NCI-H2227 treated with DMSO at 0.1 percent for 48 hours (cell line): Measurements from ENCODE around the gene PLEKHA6.

Source experiments
- DNase-seq: peaks from one replicate; lab custom pipeline; 2025; lab: John Stamatoyannopoulos, UW

The PLEKHA6 gene

DNA sequence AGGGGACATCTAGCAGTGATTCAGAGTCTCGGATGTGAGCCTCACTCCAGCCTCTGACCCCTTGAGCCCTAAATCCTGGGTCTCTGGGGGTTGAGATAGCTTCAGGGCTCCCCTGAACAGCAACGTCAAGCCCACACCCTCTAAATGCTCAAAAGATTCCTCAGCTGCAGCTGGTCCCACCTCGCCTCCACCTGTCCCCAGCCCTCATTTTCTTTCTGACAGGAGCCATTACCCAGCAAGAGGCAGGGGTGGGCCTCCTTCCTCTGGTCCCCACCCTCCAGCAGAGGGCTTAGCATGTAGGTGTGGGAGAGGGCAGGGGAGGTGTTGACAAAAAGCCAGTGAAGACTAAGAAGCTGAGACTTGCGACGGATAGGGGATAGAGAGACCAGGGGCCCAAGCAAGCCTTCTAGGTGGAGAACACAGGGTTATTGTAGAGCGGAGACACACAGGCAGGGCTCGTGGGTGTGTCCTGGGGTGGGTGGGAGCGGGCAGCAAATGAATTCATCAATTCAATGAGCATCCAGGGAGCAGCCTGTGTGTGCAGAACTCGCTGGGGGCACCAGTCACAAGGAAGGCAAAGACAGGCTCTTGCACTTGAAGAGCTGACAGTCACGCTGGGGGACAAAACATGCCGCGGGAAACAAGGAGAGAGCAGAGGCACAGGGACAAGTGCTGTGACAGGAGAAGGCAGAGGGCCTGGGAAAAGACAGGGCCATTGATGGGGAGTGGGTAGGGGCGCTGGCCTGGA is 97.0 kb downstream of the PLEKHA6 start:
- no peak for DNase-seq

DNA sequence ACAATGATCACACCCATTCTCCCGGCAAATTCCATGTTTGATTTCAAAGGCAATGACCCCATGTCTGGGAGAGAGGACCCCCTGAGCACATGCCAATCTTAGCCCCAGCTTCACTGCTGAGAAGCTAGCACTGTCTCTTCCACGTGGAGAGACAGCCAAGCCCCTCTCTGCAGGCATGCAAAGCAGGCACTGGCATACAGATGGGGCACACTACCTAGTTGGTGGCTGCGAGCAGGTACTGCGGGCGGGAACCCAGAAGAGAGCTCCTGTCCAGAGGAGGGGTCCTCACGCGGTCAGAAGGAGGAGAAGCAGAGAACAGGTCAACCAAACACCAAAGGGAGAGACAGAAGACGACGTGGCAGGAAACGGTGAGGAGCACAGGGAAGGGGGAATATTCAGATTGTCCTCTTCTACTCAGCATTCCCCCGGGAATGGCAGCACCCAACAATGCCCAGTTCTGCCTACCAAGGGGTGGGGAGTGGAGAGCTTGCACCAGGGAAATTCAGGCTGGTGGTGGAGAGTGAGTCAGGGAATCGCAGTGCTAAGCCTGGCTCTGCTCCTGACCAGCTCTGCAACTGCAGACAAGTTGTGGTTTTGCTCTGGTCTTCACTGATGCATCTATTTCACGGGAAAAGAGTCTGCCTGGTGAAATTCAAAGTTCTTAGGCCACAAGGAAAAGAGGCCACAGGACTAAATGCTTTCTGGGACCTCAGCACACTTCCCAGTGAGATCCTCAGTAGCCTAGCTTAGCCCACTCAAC is 97.8 kb downstream of the PLEKHA6 start:
- no peak for DNase-seq

DNA sequence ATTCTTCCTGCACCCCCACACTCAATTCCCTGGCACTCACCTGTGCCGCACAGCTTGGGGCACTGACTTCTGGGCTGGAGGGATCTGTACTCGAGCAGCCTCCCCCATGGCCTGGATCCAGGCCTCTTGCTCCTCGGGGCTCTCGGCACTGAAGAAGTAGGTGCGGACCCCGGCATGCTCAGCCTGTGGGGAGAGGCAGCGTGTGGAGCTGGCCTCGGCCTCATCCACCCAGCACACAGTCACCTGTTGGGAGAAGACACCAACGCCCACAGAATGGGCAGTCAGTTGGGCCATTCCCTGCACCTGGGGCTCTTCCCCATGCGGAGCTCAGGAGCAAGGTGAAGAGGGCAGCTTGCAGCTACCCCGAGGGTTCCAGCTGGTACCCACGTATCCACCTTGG is 98.5 kb downstream of the PLEKHA6 start:
- no peak for DNase-seq

- no peak for DNase-seq
Observed at GRCh38 chr1:204260601-204261197, 99.0 kb downstream of the PLEKHA6 start.

DNA sequence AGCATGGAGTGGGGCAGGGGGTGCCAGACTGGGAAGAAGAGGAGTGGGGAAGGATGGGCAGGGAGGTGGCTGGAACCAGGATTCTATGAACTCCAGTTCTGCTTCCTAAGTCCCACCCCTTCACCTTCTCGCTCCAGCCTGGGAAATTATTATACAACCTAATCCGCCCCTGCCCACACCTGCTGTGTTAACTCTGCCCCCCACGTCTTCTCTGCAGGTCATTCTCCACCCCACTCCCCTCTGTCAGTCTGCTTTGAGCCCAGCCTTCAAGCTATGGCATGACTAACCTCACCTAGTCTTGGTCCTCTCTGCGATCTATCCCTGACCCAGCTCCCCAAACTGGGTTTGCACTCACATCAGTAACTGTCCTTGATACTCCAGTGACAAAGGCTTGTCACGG is 99.9 kb downstream of the PLEKHA6 start:
- no peak for DNase-seq

GRCh38 chr1:204259196-204259595 is 100.5 kb downstream of the PLEKHA6 start:
- no peak for DNase-seq

DNA sequence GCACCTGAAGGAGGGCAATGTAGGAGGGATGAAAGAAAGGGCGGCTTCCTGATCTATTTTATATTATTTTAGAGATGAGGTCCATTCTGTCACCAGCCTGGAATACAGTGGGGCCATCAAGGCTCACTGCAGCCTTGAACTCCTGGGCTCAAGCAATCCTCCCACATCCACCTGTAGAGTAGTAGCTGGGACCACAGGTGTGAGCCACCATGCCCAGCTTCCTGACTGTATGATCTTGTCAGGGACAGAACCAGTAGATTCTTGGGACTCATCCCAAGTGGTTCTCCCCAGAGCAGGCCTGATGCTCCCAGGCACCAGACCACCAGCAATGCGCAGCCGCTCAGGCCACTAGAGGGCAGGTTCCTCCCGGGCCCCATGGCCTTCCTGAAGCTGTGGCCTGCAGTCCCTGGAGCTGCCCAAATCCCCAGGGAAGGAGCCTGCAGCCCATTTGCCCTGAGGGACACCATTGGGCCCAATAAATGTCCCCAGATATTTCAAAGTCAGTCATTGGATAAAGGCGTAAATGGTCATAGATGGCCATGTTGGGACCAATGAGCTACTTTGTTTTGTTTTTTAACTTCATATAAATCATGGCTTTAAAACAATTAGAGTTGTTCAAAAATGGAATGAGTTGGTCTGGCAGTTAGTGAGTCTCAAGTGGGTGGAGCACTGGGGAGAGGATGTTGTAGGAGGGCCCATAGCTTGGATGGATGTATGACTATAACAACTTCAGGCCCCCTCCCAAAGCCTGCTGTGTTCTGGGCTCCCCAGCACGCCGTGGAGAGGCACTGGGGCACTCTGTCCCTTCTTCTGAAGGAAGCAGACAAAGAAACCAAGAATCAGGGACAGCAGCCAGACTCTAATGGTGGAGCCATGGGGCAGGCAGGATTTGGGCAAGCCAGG is 101.3 kb downstream of the PLEKHA6 start:
- DNase-seq = no peak

DNA sequence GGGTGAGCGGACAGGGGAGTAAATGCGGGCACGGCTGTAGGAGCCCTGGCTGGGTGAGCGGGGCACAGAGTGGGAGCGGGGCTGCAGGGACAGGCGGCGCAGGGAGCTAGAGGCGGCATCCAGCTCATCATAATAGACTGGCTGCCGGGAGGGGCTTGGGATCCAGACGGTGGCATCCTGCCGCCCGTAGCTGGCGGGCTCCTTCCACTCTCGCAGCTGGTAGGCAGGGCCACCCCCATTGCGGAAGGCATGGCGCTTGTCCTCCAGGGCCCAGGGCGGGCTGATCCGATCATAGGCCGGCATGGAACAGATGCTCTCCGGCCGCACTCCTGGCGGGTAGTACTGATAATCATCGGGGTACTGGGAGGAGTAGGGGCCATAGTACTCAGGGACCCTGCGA is 102.3 kb downstream of the PLEKHA6 start:
- DNase-seq = no peak

DNA sequence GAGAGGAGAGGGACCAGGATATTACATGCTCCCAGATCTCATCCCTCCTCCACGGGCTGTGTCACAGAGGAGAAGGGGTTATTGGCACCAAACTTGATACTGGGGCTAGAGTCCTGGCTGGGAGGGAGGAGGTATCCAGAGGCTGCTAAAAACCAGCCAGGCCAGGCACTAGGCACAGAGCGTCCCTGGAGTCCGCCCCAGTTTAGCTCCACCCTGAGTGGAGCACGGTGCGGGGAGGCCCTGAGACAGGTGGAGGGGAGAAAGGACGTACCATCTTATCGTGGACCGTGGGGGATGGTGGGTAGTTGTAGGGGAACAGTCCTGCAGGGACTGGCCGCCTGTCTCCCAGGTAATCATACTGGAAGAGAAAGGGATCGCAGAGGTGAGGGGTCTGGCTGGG is 103.2 kb downstream of the PLEKHA6 start:
- DNase-seq = no peak

- no peak for DNase-seq
Observed at GRCh38 chr1:204255966-204256365, 103.8 kb downstream of the PLEKHA6 start.

- DNase-seq = no peak
Observed at GRCh38 chr1:204255225-204255624, 104.5 kb downstream of the PLEKHA6 start.

DNA sequence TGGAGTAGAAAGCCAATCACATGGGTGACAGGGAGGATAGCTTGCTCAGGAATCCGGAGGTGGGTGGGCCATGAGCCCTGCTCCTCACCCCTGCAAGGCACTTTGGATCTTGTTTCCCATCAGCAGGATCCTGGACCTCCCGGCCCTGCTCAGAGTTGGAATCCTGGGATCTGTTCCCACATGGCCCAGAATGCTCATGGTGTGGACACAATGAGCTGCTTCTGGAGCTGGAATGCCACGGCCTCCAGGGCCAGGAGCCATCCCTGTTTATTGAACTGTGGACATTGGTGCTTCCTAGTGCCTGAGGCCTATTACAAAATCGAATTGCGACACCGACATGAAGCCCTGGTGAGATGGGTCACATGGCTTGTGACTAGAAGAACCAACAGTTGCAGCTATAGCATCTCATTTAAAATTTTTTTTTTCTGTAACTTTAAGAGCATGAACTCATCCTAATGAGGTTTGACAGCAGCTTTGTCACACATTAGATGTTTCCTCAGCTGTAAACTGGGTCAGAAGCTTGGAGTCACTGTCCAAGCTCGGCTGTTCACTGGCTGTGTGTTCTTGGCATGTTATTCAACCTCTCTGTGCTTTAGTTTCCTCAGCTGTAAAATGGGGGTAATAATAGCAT is 105.6 kb downstream of the PLEKHA6 start:
- DNase-seq = no peak

- no peak for DNase-seq
Observed at GRCh38 chr1:204251926-204252689, 107.6 kb downstream of the PLEKHA6 start.

- DNase-seq = no peak
Observed at GRCh38 chr1:204251286-204251685, 108.4 kb downstream of the PLEKHA6 start.

- DNase-seq = no peak
Observed at GRCh38 chr1:204250428-204251030, 109.2 kb downstream of the PLEKHA6 start.

GRCh38 chr1:204249736-204250427 is 109.8 kb downstream of the PLEKHA6 start:
- no peak for DNase-seq

DNA sequence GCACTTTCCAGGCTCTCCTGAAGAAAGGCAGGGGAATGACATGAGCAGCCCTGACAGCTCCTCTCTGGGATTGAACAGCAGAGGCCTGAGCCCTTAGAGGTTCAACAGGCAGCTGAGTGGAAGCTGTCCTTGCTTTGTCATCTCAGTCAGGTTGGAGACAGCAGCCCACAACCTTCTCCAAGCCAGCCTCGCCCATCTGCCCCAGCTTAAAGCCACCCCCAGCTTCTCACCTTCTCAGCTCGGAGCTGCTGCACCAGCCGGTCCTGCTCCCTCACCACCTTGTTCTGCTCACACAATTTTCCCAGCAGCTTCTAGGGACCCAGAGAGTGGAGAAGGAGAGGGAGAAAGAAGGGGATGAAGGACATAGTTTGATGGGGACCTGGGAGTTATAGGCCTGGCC is 110.8 kb downstream of the PLEKHA6 start:
- DNase-seq = no peak

- DNase-seq = no peak
Observed at GRCh38 chr1:204246876-204247275, 112.9 kb downstream of the PLEKHA6 start.

- no peak for DNase-seq
Observed at GRCh38 chr1:204242920-204243319, 116.8 kb downstream of the PLEKHA6 start.

GRCh38 chr1:204241914-204242313 is 117.8 kb downstream of the PLEKHA6 start:
- DNase-seq = no peak
